ENCODE results near the gene RAB31.

RAB31 gene

GRCh38 chr18:9870431-9871008 lies 162.4 kb downstream of the RAB31 start:
- ATAC-seq (ENCODE audit: insufficient read depth, low read depth) (no peak), DNase-seq (no peak)
- TF ChIP-seq, protein P1, sequence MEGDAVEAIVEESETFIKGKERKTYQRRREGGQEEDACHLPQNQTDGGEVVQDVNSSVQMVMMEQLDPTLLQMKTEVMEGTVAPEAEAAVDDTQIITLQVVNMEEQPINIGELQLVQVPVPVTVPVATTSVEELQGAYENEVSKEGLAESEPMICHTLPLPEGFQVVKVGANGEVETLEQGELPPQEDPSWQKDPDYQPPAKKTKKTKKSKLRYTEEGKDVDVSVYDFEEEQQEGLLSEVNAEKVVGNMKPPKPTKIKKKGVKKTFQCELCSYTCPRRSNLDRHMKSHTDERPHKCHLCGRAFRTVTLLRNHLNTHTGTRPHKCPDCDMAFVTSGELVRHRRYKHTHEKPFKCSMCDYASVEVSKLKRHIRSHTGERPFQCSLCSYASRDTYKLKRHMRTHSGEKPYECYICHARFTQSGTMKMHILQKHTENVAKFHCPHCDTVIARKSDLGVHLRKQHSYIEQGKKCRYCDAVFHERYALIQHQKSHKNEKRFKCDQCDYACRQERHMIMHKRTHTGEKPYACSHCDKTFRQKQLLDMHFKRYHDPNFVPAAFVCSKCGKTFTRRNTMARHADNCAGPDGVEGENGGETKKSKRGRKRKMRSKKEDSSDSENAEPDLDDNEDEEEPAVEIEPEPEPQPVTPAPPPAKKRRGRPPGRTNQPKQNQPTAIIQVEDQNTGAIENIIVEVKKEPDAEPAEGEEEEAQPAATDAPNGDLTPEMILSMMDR (IDR thresholded peaks at IDR 0.05; ENCODE audit: borderline replicate concordance, extremely low read depth, low read length, poor library complexity, severe bottlenecking): no peak
- TF ChIP-seq EZH2 (IDR thresholded peaks at IDR 0.05; ENCODE audit: borderline replicate concordance, low read depth, low read length, severe bottlenecking): no peak
- Histone ChIP-seq H3K4me1 (ENCODE audit: insufficient read depth, low read length) (peaks cover 6% of the 10 kb centered on the region; the same call in 1 of the 2 replicates), H3K4me3 (ENCODE audit: low read depth in 1 of 2, low read length in 2 of 2) (no peak overlapping the region), H3K4me2 (ENCODE audit: insufficient read depth, low read length) (no peak overlapping the region), H3K27me3 (ENCODE audit: insufficient read depth, low read length, poor library complexity) (no peaks in the 10 kb centered on the region), H2AFZ (ENCODE audit: low read depth, low read length) (no peak overlapping the region), H4K20me1 (ENCODE audit: insufficient read depth, low read length) (no peaks in the 10 kb centered on the region), H3K36me3 (ENCODE audit: insufficient read depth, low read length) (no peaks in the 10 kb centered on the region), H3K27ac (ENCODE audit: low read length) (no peak overlapping the region), H3K9me3 (ENCODE audit: insufficient read depth, low read length, severe bottlenecking) (peaks cover 6% of the 10 kb centered on the region), H3K79me2 (ENCODE audit: insufficient read depth, low read length) (no peaks in the 10 kb centered on the region), H3K9ac (ENCODE audit: low read depth, low read length) (no peak overlapping the region)

GRCh38 chr18:9871244-9871746 lies 163.2 kb downstream of the RAB31 start:
- no peak for ATAC-seq (ENCODE audit: insufficient read depth, low read depth)
- no peaks in the 10 kb centered on the region for H3K27me3 ChIP-seq (ENCODE audit: insufficient read depth, low read length, poor library complexity)
- peaks cover 6% of the 10 kb centered on the region; the same call in 1 of the 2 replicates for H3K4me1 ChIP-seq (ENCODE audit: insufficient read depth, low read length)

GRCh38 chr18:9872823-9873222 lies 164.7 kb downstream of the RAB31 start:
- H3K4me3 ChIP-seq (ENCODE audit: low read depth in 1 of 2, low read length in 2 of 2): no peak overlapping the region
- H3K36me3 ChIP-seq (ENCODE audit: insufficient read depth, low read length): no peaks in the 10 kb centered on the region
- H4K20me1 ChIP-seq (ENCODE audit: insufficient read depth, low read length): no peaks in the 10 kb centered on the region
- no peak overlapping the region for H3K4me2 ChIP-seq (ENCODE audit: insufficient read depth, low read length)
- H3K9me3 ChIP-seq (ENCODE audit: insufficient read depth, low read length, severe bottlenecking): no peaks in the 10 kb centered on the region
- H2AFZ ChIP-seq (ENCODE audit: low read depth, low read length): no peak overlapping the region
- no peaks in the 10 kb centered on the region for H3K79me2 ChIP-seq (ENCODE audit: insufficient read depth, low read length)
- H3K27me3 ChIP-seq (ENCODE audit: insufficient read depth, low read length, poor library complexity): peaks cover 6% of the 10 kb centered on the region
- H3K9ac ChIP-seq (ENCODE audit: low read depth, low read length): no peak overlapping the region
- DNase-seq (no peak), ATAC-seq (ENCODE audit: insufficient read depth, low read depth) (no peak)
- TF ChIP-seq, protein P1 (IDR thresholded peaks at IDR 0.05; ENCODE audit: borderline replicate concordance, extremely low read depth, low read length, poor library complexity, severe bottlenecking): no peak
- TF ChIP-seq EZH2 (IDR thresholded peaks at IDR 0.05; ENCODE audit: borderline replicate concordance, low read depth, low read length, severe bottlenecking): no peak
- peaks cover 6% of the 10 kb centered on the region; the same call in 1 of the 2 replicates for H3K4me1 ChIP-seq (ENCODE audit: insufficient read depth, low read length)
- no peak overlapping the region for H3K27ac ChIP-seq (ENCODE audit: low read length)

More at GRCh38 chr18:9871244-9871746, 163.2 kb downstream of the RAB31 start:
- DNase-seq: no peak
- Histone ChIP-seq H2AFZ (ENCODE audit: low read depth, low read length) (no peak overlapping the region), H3K4me2 (ENCODE audit: insufficient read depth, low read length) (no peak overlapping the region), H3K79me2 (ENCODE audit: insufficient read depth, low read length) (no peaks in the 10 kb centered on the region), H3K9me3 (ENCODE audit: insufficient read depth, low read length, severe bottlenecking) (peaks cover under 1% of the 10 kb centered on the region), H3K36me3 (ENCODE audit: insufficient read depth, low read length) (no peaks in the 10 kb centered on the region), H3K9ac (ENCODE audit: low read depth, low read length) (no peak overlapping the region), H3K4me3 (ENCODE audit: low read depth in 1 of 2, low read length in 2 of 2) (no peak overlapping the region), H3K27ac (ENCODE audit: low read length) (no peak overlapping the region), H4K20me1 (ENCODE audit: insufficient read depth, low read length) (no peaks in the 10 kb centered on the region)
- no peak for TF ChIP-seq EZH2 (IDR thresholded peaks at IDR 0.05; ENCODE audit: borderline replicate concordance, low read depth, low read length, severe bottlenecking)
- TF ChIP-seq, protein P1 (IDR thresholded peaks at IDR 0.05; ENCODE audit: borderline replicate concordance, extremely low read depth, low read length, poor library complexity, severe bottlenecking): no peak

All from DND-41 (cell line).